Left renal cortex interstitium (tissue), 4 donors: Measurements from ENCODE around the gene MFAP4. TPM values are rescaled to one million over a fixed set of nuclear protein-coding genes. Genes with fewer than 3 reads are reported as not detected.
A peak's percentile ranks its signal among the peaks of the same experiment; 100 is the strongest.

Experiments used
- DNase-seq, 4 donors: peaks; one replicate each; pipeline ENCODE4 v3.0.0-alpha.2; 2013; ENCODE audit warnings: low read depth in 4 of 4, low spot score in 2 of 4, missing footprints in 1 of 4
- polyA plus RNA-seq, 4 donors: library from polyadenylated mRNA; unstranded; fragments of 120-200 nt; gene quantifications; one replicate each; pipeline ENCODE4 v1.2.1, GENCODE V29; 2013; ENCODE audit not compliant: insufficient read length in 4 of 4

Gene MFAP4
- polyA plus RNA-seq, 4 donors, result 147 to 349 (median 244) TPM

DNA sequence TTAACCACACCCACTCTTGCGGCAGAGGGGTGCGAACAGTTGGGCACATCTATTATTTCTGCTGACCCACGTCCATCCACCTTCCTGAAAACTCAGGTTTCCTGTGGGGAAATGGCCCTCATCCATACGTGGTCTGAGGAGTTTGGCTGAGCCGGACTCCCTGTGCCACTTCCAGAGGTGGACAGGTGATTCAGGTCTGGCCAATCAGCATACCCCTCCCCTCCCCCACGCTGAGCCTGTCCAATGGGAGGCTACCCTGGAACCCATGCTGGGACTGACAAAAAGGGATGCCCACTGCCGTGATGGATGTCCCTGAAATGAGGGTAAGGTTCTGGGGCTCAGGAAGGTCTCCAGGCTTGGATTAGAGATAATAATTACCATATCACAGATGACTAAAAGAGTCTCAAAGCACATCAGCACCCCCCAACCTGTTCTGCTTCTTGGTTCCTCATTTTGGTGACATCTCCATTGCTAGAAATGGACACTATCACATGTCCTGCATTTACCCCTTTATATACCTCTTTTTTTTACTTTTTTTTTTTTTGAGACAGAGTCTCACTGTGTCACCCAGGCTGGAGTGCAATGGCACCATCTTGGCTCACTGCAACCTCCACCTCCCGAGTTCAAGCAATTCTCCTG is 14.0 kb downstream of the MFAP4 start:
- no peak for DNase-seq

- DNase-seq, result no peak
Measured at GRCh38 chr17:19372439-19372838, 14.6 kb downstream of the MFAP4 start.

DNA sequence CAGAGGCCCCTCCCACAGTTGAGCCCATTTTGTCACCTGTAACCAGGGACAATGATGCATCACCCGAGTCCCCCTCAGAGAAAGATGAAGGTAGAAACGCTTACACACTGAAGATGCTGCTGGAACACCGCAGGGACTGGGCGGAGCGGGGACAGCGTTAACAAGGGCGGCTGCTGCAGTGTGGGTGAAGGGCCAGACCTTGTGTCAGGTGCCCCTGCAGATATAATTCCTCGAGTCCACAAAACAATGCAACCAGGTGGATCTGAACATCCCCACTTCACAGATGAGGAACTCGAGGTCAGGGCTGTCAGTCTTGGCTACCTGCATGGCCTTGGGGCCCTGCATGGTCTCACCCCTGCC is 15.0 kb downstream of the MFAP4 start:
- DNase-seq, result no peak

- no peak for DNase-seq
Measured at GRCh38 chr17:19371259-19372010, 15.6 kb downstream of the MFAP4 start.

- no peak for DNase-seq
Measured at GRCh38 chr17:19370493-19370960, 16.5 kb downstream of the MFAP4 start.

- no peak for DNase-seq
Measured at GRCh38 chr17:19369846-19370492, 17.0 kb downstream of the MFAP4 start.

DNA sequence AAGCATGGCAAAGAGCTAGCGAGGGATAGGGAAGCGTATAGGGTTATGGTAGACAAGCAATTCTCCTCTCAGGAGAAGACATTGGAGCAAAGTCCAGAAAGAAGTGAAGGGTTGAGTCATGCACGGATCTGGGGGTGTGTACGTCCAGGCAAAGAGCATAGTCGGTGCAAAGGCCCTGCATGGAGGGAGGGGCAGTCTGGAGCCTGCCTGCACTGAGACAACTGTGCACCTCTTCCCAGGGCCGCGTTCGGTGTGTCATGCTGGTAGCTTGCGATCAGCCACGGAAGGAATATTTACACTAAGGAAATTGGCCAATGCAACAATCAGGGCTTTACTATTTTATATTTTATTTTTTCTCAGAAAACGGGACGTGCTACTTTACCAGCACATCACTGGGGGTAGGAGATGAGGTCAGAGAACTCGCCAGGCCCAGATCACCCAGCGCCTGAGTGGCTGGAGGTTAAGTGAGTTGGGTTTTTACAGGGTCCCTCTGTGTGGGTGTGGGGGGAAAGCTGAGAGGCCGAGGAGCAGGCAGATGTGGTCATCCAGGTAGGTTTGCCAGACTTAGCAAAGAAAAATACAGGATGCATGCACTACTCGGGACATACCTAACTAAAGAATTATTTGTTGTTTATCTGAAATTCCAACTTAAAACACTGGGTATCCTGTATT is 17.7 kb downstream of the MFAP4 start:
- no peak for DNase-seq

DNA sequence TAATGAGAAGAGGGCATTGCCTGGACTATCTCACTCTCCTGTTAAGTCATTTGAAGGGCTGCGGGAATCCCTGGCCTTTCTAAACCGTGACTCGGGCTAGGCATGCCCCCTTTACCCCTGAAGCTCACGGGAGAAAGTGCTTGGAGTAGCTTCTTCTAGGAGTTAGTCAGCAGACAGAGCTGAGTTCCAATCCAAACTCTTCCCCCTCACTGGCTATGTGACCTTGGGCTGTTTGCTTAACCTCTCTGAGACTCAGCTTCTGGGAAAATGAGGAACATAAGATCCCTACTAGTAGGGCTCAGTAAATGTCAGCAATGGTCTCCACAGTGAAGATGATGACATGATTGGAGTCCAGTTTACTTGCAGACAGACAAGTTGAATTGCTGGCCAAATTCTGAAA is 18.8 kb downstream of the MFAP4 start:
- no peak for DNase-seq

GRCh38 chr17:19366637-19366972 is 20.4 kb downstream of the MFAP4 start:
- DNase-seq, result no peak

- DNase-seq, result no peak
Measured at GRCh38 chr17:19365833-19366636, 21.0 kb downstream of the MFAP4 start.

DNA sequence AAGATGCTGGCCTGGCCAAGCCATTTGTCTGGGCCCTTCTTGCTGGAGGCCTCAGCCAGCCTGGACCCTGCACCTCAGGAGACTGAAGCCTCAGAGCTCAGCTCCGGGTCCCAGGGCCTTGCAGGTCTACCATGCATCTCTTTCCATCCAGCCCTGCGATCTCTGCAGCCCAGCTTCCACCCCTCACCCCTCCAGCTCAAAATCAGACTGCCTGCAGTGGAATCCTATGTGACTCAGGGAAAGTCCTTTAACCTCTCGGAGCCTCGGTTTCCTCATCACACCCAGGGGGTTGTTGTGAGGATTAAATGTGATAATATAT is 21.5 kb downstream of the MFAP4 start:
- no peak for DNase-seq

- no peak for DNase-seq
Measured at GRCh38 chr17:19364699-19365498, 22.1 kb downstream of the MFAP4 start.

- no peak for DNase-seq
Measured at GRCh38 chr17:19363460-19364035, 23.4 kb downstream of the MFAP4 start.

DNA sequence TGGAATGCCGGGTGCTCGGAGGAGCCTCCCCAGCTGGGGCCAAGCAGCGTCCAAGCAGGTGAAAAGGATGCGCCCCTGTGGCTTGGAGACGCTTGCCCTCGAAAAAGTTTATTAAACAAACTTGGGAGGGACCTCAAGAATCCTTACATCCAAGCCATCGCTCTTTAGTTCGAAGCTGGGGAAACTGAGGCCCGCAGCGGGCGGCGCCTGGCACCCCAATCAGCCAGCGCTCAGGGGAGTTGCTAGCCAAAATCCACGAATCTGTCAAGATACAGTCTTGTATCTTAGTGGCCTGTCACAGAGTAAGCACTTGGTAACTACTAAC is 23.9 kb downstream of the MFAP4 start:
- DNase-seq, result no peak

GRCh38 chr17:19362277-19363113 is 24.5 kb downstream of the MFAP4 start, which contains the start of gene B9D1:
Gene B9D1 (minus strand): TSS chr17:19362723. CDS start chr17:19362569, 154 bp downstream.
- DNase-seq, result peak; percentile 85 to 94 (median 90)

DNA sequence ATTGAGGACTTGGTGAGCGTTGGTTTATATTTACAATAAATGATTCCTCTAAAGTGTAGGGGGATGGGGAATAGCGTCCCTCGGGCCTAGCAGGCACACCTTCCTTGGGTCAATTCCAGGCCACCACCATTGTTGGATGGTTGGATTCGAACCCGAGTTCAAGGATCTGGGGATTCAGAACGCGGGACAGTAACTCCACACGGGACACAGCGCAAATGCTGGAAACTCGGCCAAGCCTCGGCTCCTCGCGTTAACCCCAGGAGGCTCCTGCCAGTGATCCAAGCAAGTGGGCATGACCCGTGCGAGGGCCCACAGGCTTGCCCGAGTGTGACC is 25.1 kb downstream of the MFAP4 start:
- DNase-seq, result no peak

GRCh38 chr17:19361326-19361725 is 25.7 kb downstream of the MFAP4 start:
- no peak for DNase-seq

DNA sequence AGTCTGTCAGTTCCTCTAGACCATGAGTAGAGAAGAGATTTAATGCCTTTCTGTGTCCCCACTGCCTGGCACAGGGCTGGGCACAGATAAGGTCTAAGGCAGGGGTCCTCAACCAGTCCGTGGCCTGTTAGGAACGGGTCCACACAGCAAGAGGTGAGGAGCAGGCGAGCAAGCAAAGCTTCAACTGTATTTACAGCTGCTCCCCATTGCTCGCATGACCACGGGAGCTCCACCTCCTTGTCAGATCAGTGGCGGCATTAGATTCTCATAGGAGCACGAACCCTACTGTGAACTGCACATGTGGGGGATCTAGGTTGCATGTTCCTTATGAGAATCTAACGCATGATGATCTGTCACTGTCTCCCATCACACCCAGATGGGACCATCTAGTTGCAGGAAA is 26.2 kb downstream of the MFAP4 start:
- DNase-seq, result no peak

- DNase-seq, result no peak
Measured at GRCh38 chr17:19359856-19360255, 27.1 kb downstream of the MFAP4 start.
